ENCODE data around the gene FBXO9. TPM values are rescaled to one million over a fixed set of nuclear protein-coding genes. Genes with fewer than 3 reads are reported as not detected.

Gene FBXO9
- total and polyA plus RNA-seq, 2 of the 8 experiments (the other 6 are each of a cell fraction or from before 2014, with no cell fraction given), result 41.3 to 50.9 TPM

DNA sequence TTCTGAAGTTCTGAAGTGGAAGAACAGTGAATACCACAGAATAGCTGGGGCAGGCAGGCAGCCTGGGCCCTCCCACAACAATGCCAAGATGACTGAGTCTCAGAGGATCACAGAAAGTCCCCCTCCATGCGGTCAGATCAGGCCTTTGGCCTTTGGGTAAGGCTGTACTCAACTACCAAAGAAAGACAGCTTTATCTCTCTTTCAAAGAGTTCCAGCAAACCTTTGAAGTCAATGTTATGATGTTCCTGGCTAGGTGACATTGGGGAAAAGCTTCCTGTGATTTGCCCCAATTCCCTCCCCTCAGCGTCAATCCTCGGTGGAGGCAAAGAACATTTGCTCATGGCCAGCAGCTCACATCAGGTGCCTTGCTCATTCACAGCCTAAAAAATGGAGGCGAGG lies 10.7 kb upstream of the FBXO9 start:
- no peak overlapping the region for H4K8ac ChIP-seq (ENCODE audit: extremely low read depth, insufficient read depth, low read length)
- POLR2A ChIA-PET (ENCODE audit: partially characterized antibody), result no interaction called here
- peaks cover 0 to 1% of the 10 kb centered on the region in 2 experiments for H4K20me1 ChIP-seq (replicated peaks in 1 of 2; ENCODE audit: control insufficient read depth in 1 of 2, insufficient read depth in 2 of 2, low read length in 2 of 2)
- H3K18ac ChIP-seq (ENCODE audit: extremely low read depth, low read length), result no peak overlapping the region
- no peak overlapping the region for H3K27ac ChIP-seq (ENCODE audit: low read depth, low read length)
- no peak overlapping the region for H3K14ac ChIP-seq (ENCODE audit: insufficient read length)
- DNase-seq (ENCODE audit: low read depth in 1 of 2, low spot score in 2 of 2) (no peak), FAIRE-seq (no peak)
- H3K9ac ChIP-seq (replicated peaks in 1 of 4; ENCODE audit: extremely low read depth in 1 of 4, low read depth in 3 of 4, low read length in 3 of 4), result no peak overlapping the region
- H3K9me3 ChIP-seq (ENCODE audit: insufficient read depth in 2 of 2, low read depth in 1 of 2, low read length in 1 of 2), result no peaks in the 10 kb centered on the region
- H2BK120ac ChIP-seq (replicated peaks; ENCODE audit: low read depth, low read length), result no peak overlapping the region
- no peak overlapping the region for H3K23ac ChIP-seq (ENCODE audit: insufficient read length)
- no peak overlapping the region for H3K4me2 ChIP-seq (ENCODE audit: insufficient read depth in 1 of 2, low read depth in 2 of 2, low read length in 2 of 2)
- H2BK12ac ChIP-seq (ENCODE audit: low read depth, low read length), result no peak overlapping the region
- H3K79me1 ChIP-seq (ENCODE audit: low read depth, low read length), result no peaks in the 10 kb centered on the region; the same call in 1 of the 2 replicates
- no peak overlapping the region for H2BK20ac ChIP-seq (ENCODE audit: low read length)
- no peak overlapping the region for H3K4me3 ChIP-seq (ENCODE audit: extremely low read depth in 1 of 4, insufficient read depth in 2 of 4, low read depth in 3 of 4, low read length in 4 of 4)
- peaks cover 0 to 28% of the 10 kb centered on the region in 2 experiments; a peak in 2 of 4 replicates for H3K79me2 ChIP-seq (ENCODE audit: control insufficient read depth in 1 of 2, insufficient read depth in 2 of 2, low read length in 2 of 2)
- CTCF ChIA-PET (ENCODE audit: partially characterized antibody), result interaction anchor here (1.2 kb wide), 1 partner anchor 12 kb away, joined by 3 read pairs; no protein-coding TSS in a partner anchor
- no peaks in the 10 kb centered on the region for H3K4me1 ChIP-seq (replicated peaks in 1 of 4; ENCODE audit: control insufficient read depth in 3 of 4, insufficient read depth in 4 of 4, low read length in 3 of 4)
- 86% methylated on average over 4 of the region's 4 CpGs; no CpG with 5 or more reads in 1 of the 2 experiments for WGBS, 2 experiments (ENCODE audit: extremely low coverage in 1 of 2, insufficient coverage in 1 of 2, insufficient read length in 1 of 2, insufficient replicate concordance in 2 of 2, low coverage in 1 of 2, low lambda C conversion rate in 2 of 2, missing lambda C conversion rate in 1 of 2)
- no peak overlapping the region for H2AFZ ChIP-seq (ENCODE audit: low read length)
- no peaks in the 10 kb centered on the region for H3K36me3 ChIP-seq (ENCODE audit: control insufficient read depth in 2 of 4, insufficient read depth in 4 of 4, low read length in 3 of 4)
- TF ChIP-seq CEBPB (IDR thresholded peaks at IDR 0.05; ENCODE audit: low read depth, low read length), result no peak
- no peak for TF ChIP-seq SIX5 (IDR thresholded peaks at IDR 0.05; ENCODE audit: low read depth, low read length)
- no peak for TF ChIP-seq MAFK (IDR thresholded peaks at IDR 0.05; ENCODE audit: low read depth, low read length)
- TF ChIP-seq TAF1 (IDR thresholded peaks at IDR 0.05; ENCODE audit: low read depth, low read length), result no peak
- no peak for TF ChIP-seq JUN (IDR thresholded peaks at IDR 0.05; ENCODE audit: low read depth, low read length)
- no peak for TF ChIP-seq RNF2 (IDR thresholded peaks at IDR 0.05; ENCODE audit: borderline replicate concordance, low read depth, low read length, missing control alignments, poor library complexity, severe bottlenecking)
- TF ChIP-seq TEAD4 (IDR thresholded peaks at IDR 0.05; ENCODE audit: low read depth, low read length), result no peak
- no peak for TF ChIP-seq POU5F1 (IDR thresholded peaks at IDR 0.05; ENCODE audit: low read depth, low read length)
- TF ChIP-seq FOSL1 (IDR thresholded peaks at IDR 0.05; ENCODE audit: insufficient read depth, low read depth, low read length), result no peak
- no peak for TF ChIP-seq YY1 (IDR thresholded peaks at IDR 0.05; ENCODE audit: low read depth, low read length)
- TF ChIP-seq SRF (IDR thresholded peaks at IDR 0.05; ENCODE audit: low read depth, low read length), result no peak
- TF ChIP-seq SP4 (IDR thresholded peaks at IDR 0.05; ENCODE audit: low read length), result no peak
- no peak for TF ChIP-seq SP1 (IDR thresholded peaks at IDR 0.05; ENCODE audit: low read depth, low read length)
- TF ChIP-seq SIRT6 (IDR thresholded peaks at IDR 0.05; ENCODE audit: low read length), result no peak
- no peak overlapping the region for H3K56ac ChIP-seq (replicated peaks; ENCODE audit: insufficient read length, low read depth, low read length)
- H2AK5ac ChIP-seq (ENCODE audit: low read depth, low read length), result no peak overlapping the region
- H2BK15ac ChIP-seq (ENCODE audit: low read length), result no peak overlapping the region
- no peak overlapping the region for H4K5ac ChIP-seq (ENCODE audit: insufficient read length, low read depth, low read length)
- no peak overlapping the region for H3K4ac ChIP-seq (replicated peaks; ENCODE audit: insufficient read length, low read depth, low read length)
- H4K91ac ChIP-seq (replicated peaks; ENCODE audit: insufficient read length, low read length), result no peak overlapping the region
- no peak overlapping the region for H2BK5ac ChIP-seq (ENCODE audit: low read depth, low read length)
- H3K23me2 ChIP-seq (ENCODE audit: low read depth, low read length), result no peaks in the 10 kb centered on the region
- no peaks in the 10 kb centered on the region for H3K27me3 ChIP-seq (replicated peaks in 1 of 4; ENCODE audit: control insufficient read depth in 3 of 4, extremely low read depth in 1 of 4, insufficient read depth in 3 of 4, low read length in 3 of 4)
